MM.1S (cell line): ENCODE results near the gene TTLL5.
"Not testable (repeated sequence)": the region's sequence is repeated elsewhere in the genome, so short reads cannot be mapped to it uniquely, and the experiment has no call there.

Experiments
- DNase-seq: peaks from one replicate; pipeline ENCODE4 v3.0.0-alpha.2; 2015
- H2AFZ ChIP-seq: fragments of 300-600 bp; sonication (generic); 2 replicates; pipeline ENCODE4 v1.6.0; 2016; ENCODE audit warnings: antibody characterized with exemption, low read length
- H3F3A ChIP-seq: fragments of 300-600 bp; sonication (generic); 2 replicates; pipeline ENCODE4 v1.6.1; 2016; ENCODE audit warnings: mild to moderate bottlenecking, antibody characterized with exemption, low read length, moderate library complexity, mixed read lengths; ENCODE audit not compliant: insufficient read depth
- H3K27ac ChIP-seq: fragments of 300-600 bp; sonication (generic); 2 replicates; pipeline ENCODE4 v1.5.1; 2016; ENCODE audit warnings: mild to moderate bottlenecking, low read length
- H3K27me3 ChIP-seq: fragments of 300-600 bp; sonication (generic); replicated peaks from 2 replicates; pipeline ENCODE4 v1.6.0; 2016; ENCODE audit warnings: low read length; ENCODE audit not compliant: insufficient read depth
- H3K36me3 ChIP-seq: fragments of 300-600 bp; sonication (generic); replicated peaks from 2 replicates; pipeline ENCODE4 v1.6.1; 2016; ENCODE audit warnings: mild to moderate bottlenecking, low read length, mixed read lengths; ENCODE audit not compliant: insufficient read depth
- H3K4me1 ChIP-seq: fragments of 300-600 bp; sonication (generic); 2 replicates; pipeline ENCODE4 v1.6.1; 2016; ENCODE audit warnings: low read length, mixed read lengths
- H3K4me2 ChIP-seq: fragments of 300-600 bp; sonication (generic); 2 replicates; pipeline ENCODE4 v1.6.0; 2016; ENCODE audit warnings: low read depth, low read length
- H3K4me3 ChIP-seq: fragments of 300-600 bp; sonication (generic); 2 replicates; pipeline ENCODE4 v1.5.1; 2016; ENCODE audit warnings: low read length, mixed read lengths
- H3K79me2 ChIP-seq: fragments of 300-600 bp; sonication (generic); 2 replicates; pipeline ENCODE4 v1.6.1; 2016; ENCODE audit warnings: mixed run types, low read length, mixed read lengths
- H3K9ac ChIP-seq: fragments of 300-600 bp; sonication (generic); 2 replicates; pipeline ENCODE4 v1.6.1; 2016; ENCODE audit warnings: low read length, mixed read lengths
- H3K9me2 ChIP-seq: fragments of 300-600 bp; sonication (generic); replicated peaks from 2 replicates; pipeline ENCODE4 v1.6.1; 2016; ENCODE audit warnings: mild to moderate bottlenecking, low read length, mixed read lengths; ENCODE audit not compliant: insufficient read depth
- H3K9me3 ChIP-seq: fragments of 300-600 bp; sonication (generic); replicated peaks from 2 replicates; pipeline ENCODE4 v1.6.1; 2016; ENCODE audit warnings: mild to moderate bottlenecking, low read length, mixed read lengths; ENCODE audit not compliant: insufficient read depth
- H4K20me1 ChIP-seq: fragments of 300-600 bp; sonication (generic); 2 replicates; pipeline ENCODE4 v1.6.1; 2016; ENCODE audit warnings: mild to moderate bottlenecking, low read length, moderate library complexity, mixed read lengths; ENCODE audit not compliant: insufficient read depth
- EZH2 ChIP-seq: fragments of 300-600 bp; sonication (generic); optimal IDR thresholded peaks from 2 replicates; pipeline ENCODE3; 2017; ENCODE audit warnings: low read depth, mild to moderate bottlenecking, antibody characterized with exemption, low read length, mixed read lengths
- EZH2phosphoT487 ChIP-seq: fragments of 300-600 bp; sonication (generic); IDR thresholded peaks from 2 replicates; pipeline ENCODE4 v1.6.1; 2018; ENCODE audit warnings: antibody characterized with exemption, low read length
- TF ChIP-seq, protein P1 (sequence below): fragments of 300-600 bp; sonication (generic); IDR thresholded peaks from 2 replicates; pipeline ENCODE4 v1.5.1; 2016; ENCODE audit warnings: antibody characterized with exemption, low read length, mixed read lengths

Gene TTLL5

DNA sequence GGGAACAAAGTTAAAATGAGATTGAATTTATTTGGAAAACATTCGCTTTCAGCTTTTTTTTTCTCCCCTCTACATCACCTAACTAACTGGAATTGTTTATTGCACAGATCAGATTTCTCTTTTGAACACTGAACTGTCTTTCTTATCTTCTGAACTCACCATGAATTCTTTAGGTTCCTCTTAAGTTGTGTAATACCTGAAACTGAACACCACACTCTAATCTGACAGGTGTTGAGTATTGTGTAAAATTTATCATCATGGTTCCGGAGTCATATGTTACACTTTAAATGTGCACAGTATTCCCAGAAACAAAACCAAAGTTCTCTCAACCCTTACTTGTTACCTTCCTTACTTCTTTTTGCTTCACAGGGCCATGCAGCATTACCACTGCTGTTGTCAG, 254.0 kb downstream of the TTLL5 start:
- H3K4me1 ChIP-seq: no peaks in the 10 kb centered on the region
- H3F3A ChIP-seq: no peaks in the 10 kb centered on the region
- H3K36me3 ChIP-seq: no peaks in the 10 kb centered on the region
- no peaks in the 10 kb centered on the region for H3K79me2 ChIP-seq
- no peak for TF ChIP-seq EZH2phosphoT487
- TF ChIP-seq, protein P1, sequence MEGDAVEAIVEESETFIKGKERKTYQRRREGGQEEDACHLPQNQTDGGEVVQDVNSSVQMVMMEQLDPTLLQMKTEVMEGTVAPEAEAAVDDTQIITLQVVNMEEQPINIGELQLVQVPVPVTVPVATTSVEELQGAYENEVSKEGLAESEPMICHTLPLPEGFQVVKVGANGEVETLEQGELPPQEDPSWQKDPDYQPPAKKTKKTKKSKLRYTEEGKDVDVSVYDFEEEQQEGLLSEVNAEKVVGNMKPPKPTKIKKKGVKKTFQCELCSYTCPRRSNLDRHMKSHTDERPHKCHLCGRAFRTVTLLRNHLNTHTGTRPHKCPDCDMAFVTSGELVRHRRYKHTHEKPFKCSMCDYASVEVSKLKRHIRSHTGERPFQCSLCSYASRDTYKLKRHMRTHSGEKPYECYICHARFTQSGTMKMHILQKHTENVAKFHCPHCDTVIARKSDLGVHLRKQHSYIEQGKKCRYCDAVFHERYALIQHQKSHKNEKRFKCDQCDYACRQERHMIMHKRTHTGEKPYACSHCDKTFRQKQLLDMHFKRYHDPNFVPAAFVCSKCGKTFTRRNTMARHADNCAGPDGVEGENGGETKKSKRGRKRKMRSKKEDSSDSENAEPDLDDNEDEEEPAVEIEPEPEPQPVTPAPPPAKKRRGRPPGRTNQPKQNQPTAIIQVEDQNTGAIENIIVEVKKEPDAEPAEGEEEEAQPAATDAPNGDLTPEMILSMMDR: no peak
- no peak for TF ChIP-seq EZH2
- no peaks in the 10 kb centered on the region for H3K9me3 ChIP-seq
- no peak overlapping the region for H3K27ac ChIP-seq
- no peaks in the 10 kb centered on the region for H3K9me2 ChIP-seq
- H3K9ac ChIP-seq: no peak overlapping the region
- H2AFZ ChIP-seq: no peak overlapping the region
- no peaks in the 10 kb centered on the region for H3K27me3 ChIP-seq
- DNase-seq: no peak
- no peak overlapping the region for H3K4me2 ChIP-seq
- no peak overlapping the region for H3K4me3 ChIP-seq
- no peaks in the 10 kb centered on the region for H4K20me1 ChIP-seq

DNA sequence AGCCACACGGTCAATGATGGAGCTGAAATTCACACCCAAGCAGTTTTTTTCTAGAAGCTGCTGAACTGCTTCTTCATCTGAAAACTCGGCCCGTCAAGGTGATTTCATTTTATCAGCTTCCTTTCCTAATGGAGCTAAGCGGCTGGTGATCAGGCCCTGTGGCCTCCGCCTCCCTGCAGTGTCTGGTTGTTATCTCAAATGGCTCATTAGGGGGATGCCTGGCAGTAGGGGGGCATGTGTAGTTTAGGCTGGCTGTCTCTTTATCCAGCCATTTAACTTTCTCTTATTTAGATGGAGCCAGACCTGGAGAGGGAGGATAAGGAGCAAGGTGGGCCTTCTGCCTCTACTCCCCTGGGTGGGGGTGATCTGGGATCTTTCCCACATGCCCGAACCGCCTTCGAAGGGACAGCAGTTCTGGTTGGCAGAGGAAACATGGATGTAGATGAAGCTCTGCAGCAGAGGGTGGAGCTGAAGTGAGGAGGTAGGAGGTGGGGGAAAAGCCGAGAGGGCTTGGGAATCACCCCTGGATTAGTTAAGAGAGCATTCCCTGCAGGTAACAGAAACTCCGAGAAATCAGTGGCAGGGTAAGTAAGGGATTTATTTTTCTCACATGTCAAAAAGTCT, 256.4 kb downstream of the TTLL5 start:
- no peak for TF ChIP-seq EZH2phosphoT487
- TF ChIP-seq EZH2: no peak
- TF ChIP-seq, protein P1: no peak
- Histone ChIP-seq H4K20me1 (no peaks in the 10 kb centered on the region), H3K36me3 (no peaks in the 10 kb centered on the region), H3K79me2 (no peaks in the 10 kb centered on the region), H2AFZ (no peak overlapping the region), H3K4me2 (no peak overlapping the region), H3K27me3 (no peaks in the 10 kb centered on the region), H3K9ac (no peak overlapping the region), H3F3A (no peaks in the 10 kb centered on the region), H3K27ac (no peak overlapping the region), H3K9me2 (no peaks in the 10 kb centered on the region), H3K9me3 (no peaks in the 10 kb centered on the region), H3K4me3 (no peak overlapping the region), H3K4me1 (no peaks in the 10 kb centered on the region)
- no peak for DNase-seq

- Histone ChIP-seq H3K4me2 (no peak overlapping the region), H3K9me2 (no peaks in the 10 kb centered on the region), H3K27me3 (no peaks in the 10 kb centered on the region), H3K36me3 (no peaks in the 10 kb centered on the region), H3K9me3 (no peaks in the 10 kb centered on the region), H4K20me1 (no peaks in the 10 kb centered on the region), H3K27ac (no peak overlapping the region), H3K4me3 (no peak overlapping the region), H3K4me1 (no peaks in the 10 kb centered on the region), H3F3A (no peaks in the 10 kb centered on the region), H3K9ac (no peak overlapping the region), H2AFZ (no peak overlapping the region), H3K79me2 (no peaks in the 10 kb centered on the region)
- no peak for DNase-seq
- TF ChIP-seq EZH2phosphoT487 (no peak), EZH2 (no peak)
- TF ChIP-seq, protein P1: no peak
Observed at GRCh38 chr14:75917946-75918335, 256.9 kb downstream of the TTLL5 start.

DNA sequence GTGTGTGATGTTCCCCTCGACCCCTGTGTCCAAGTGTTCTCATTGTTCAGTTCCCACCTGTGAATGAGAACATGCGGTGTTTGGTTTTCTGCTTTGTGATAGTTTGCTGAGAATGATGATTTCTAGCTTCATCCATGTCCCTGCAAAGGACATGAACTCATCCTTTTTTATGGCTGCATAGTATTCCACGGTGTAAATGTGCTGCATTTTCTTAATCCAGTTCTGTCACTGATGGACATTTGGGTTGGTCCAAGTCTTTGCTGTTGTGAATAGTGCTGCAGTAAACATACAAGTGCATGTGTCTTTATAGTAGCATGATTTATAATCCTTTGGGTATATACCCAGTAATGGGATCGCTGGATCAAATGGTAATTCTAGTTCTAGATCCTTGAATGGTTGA, 259.4 kb downstream of the TTLL5 start:
- H3K27ac ChIP-seq, H4K20me1 ChIP-seq, H3K36me3 ChIP-seq, H3K9me2 ChIP-seq, H3K27me3 ChIP-seq, H2AFZ ChIP-seq, H3K4me1 ChIP-seq, H3K4me3 ChIP-seq, H3K9me3 ChIP-seq, H3K79me2 ChIP-seq, DNase-seq, H3K4me2 ChIP-seq, H3K9ac ChIP-seq, H3F3A ChIP-seq: not testable (repeated sequence)

DNA sequence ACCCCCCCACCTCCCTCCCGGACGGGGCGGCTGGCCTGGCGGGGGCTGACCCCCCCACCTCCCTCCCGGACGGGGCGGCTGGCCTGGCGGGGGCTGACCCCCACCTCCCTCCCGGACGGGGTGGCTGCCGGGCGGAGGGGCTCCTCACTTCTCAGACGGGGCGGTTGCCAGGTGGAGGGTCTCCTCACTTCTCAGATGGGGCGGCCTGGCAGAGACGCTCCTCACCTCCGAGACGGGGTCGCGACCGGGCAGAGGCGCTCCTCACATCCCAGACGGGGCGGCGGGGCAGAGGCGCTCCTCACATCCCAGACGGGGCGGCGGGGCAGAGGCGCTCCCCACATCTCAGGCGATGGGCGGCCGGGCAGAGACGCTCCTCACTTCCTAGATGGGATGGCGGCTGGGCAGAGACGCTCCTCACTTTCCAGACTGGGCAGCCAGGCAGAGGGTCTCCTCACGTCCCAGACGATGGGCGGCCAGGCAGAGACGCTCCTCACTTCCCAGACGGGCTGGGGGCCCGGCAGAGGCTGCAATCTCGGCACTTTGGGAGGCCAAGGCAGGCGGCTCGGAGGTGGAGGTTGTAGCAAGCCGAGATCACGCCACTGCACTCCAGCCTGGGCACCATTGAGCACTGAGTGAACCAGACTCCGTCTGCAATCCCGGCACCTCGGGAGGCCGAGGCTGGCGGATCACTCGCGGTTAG, 264.2 kb downstream of the TTLL5 start:
- H2AFZ ChIP-seq, DNase-seq, H3K4me1 ChIP-seq, H3K4me3 ChIP-seq, H3K9me2 ChIP-seq, H3K27me3 ChIP-seq, H3K9ac ChIP-seq, H3K27ac ChIP-seq, H3F3A ChIP-seq, H3K79me2 ChIP-seq, H3K36me3 ChIP-seq, H3K4me2 ChIP-seq, H3K9me3 ChIP-seq, H4K20me1 ChIP-seq: not testable (repeated sequence)
